GM19397 (cell line): Measurements from ENCODE around the gene EXTL2.
"Not testable (repeated sequence)": the region's sequence is repeated elsewhere in the genome, so short reads cannot be mapped to it uniquely, and the experiment has no call there.

Experiments used
- ATAC-seq: cut with Tn5 transposase; IDR thresholded peaks from one replicate; pipeline ENCODE4 v1.9.1; 2021; ENCODE audit warnings: mild to moderate bottlenecking, moderate library complexity; ENCODE audit not compliant: unreplicated experiment

Gene EXTL2

DNA sequence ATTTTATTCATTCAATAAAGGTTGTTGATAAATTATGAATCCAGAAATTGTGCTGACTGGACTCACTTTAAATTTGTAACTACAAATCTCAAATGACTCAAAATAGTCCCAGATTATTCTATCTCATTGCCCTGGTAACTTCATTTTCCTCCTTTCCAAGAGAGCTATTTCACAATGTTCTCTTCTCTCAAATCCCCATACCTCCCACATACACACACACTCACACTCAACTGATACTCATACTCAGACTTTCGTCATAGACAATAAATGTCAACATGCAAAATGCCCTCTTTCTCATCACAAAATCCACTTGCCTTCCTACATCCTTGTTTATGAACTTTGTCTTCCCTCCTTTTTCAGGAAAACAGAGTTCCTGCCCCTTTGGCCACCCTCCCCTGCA, 33.3 kb downstream of the EXTL2 start:
- ATAC-seq, result no peak

- no peak for ATAC-seq
These were observed 34.1 kb downstream of the EXTL2 start for GRCh38 chr1:100860397-100860991.

DNA sequence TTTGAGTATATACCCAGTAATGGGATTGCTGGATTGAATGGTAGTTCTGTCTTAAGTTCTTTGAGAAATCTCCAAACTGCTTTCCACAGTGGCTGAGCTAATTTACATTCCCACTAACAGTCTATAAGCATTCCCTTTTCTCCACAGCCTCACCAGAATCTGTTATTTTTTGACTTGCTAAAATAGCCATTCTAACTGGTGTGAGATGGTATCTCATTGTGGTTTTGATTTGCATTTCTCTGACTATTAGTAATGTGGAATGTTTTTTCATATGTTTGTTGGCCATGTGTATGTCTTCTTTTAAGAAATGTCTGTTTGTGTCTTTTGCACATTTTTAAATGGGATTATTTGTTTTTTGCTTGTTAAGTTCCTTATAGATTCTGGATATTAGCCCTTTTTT, 39.5 kb downstream of the EXTL2 start:
- not testable (repeated sequence) for ATAC-seq

- no peak for ATAC-seq
These were observed 41.7 kb downstream of the EXTL2 start for GRCh38 chr1:100852976-100853375.

GRCh38 chr1:100851726-100852125, 42.9 kb downstream of the EXTL2 start:
- ATAC-seq, result no peak

DNA sequence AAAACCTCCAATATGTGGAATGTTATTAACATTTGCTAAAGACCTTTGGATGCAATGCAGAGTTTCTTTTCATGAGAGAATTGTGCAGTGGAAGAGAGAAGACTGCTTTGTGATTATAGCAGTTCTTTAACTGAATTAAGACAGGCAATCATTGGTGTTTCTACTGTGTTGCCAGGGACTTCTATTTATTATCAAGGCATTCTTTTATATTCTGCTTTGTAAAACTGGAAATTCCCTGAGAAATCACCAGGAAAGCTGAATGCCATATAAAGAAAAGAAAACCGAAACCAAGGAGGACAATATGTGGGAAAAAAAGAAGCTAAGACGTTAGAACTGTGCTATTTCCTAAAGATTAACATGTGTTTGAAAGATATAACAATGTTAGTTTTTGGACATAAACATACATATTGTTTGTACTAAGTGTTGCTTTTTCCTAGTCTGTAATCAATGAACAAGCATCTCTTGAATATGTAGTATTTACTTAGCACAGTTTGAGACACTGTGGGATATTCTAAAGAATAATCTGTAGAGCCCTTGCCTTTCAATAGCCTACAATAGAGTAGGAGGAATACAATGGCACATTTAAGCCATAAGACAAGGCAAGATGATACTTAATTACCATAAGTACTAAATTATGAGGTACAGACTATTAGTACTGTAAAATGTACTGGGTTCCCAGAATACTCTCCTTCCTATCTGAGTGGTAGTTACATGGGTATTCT, 47.1 kb downstream of the EXTL2 start:
- no peak for ATAC-seq

- ATAC-seq, result not testable (repeated sequence)
These were observed 51.5 kb downstream of the EXTL2 start for GRCh38 chr1:100843160-100843559.

GRCh38 chr1:100835866-100836842, 58.5 kb downstream of the EXTL2 start:
- no peak for ATAC-seq

- ATAC-seq, result peak; percentile 53
These were observed 59.6 kb downstream of the EXTL2 start for GRCh38 chr1:100834777-100835660.

DNA sequence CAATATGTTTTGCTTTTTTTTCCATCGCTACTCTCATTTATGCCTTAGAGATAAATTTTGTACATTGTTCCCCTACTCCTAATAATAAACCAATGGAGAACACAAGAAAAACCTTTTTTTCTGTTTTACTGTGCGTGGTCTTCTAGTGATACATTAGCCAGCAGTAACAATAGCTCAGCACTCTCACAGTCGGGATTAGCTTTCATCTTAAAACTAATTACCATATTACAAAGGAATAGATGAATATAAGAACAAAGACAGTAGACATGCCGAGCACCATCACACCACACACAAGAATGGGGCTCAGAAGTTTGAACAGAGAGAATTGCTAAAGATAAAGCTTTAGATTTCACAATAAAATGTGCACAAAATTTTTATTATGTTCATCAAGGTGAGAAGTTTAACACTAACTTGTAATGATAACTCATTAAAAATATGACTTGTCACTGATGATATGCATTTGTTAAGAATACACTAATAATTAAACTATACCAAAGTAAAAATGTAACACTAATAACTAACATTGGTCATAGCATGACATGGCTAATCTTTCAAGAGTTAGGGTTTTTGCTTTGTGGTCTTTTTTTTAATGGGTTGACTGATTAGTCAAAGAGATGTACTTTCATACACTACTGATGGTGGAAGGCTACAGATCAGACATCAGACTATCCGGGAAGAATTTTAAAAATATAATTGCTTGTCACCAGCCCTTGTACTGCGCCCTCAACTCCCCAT, 61.8 kb downstream of the EXTL2 start:
- no peak for ATAC-seq

- ATAC-seq, result not testable (repeated sequence)
These were observed 69.0 kb downstream of the EXTL2 start for GRCh38 chr1:100825666-100826065.
